Immature natural killer cell (primary cell): ENCODE results near the gene RNF151. TPM values are rescaled to one million over a fixed set of nuclear protein-coding genes. Genes with fewer than 3 reads are reported as not detected.

Experiments used
- DNase-seq, 3 donors: peaks; one replicate each; pipeline ENCODE4 v3.0.0; 2022; ENCODE audit warnings: mixed read lengths in 1 of 3
- H3K27ac Mint-ChIP-seq, 6 donors: one replicate each; pipeline ENCODE4 v1.8.0; 2020; ENCODE audit warnings: mixed read lengths in 6 of 6, mild to moderate bottlenecking in 5 of 6, inconsistent platforms in 4 of 6, moderate library complexity in 3 of 6
- H3K27me3 Mint-ChIP-seq, 3 donors: one replicate each; pipeline ENCODE4 v1.8.0; 2020 to 2021; ENCODE audit warnings: low read depth in 3 of 3, mild to moderate bottlenecking in 3 of 3, mixed read lengths in 3 of 3, moderate library complexity in 3 of 3, inconsistent platforms in 1 of 3
- H3K36me3 Mint-ChIP-seq, 3 donors: one replicate each; pipeline ENCODE4 v1.8.0; 2020; ENCODE audit warnings: mixed read lengths in 3 of 3, inconsistent platforms in 2 of 3, mild to moderate bottlenecking in 2 of 3
- H3K4me1 Mint-ChIP-seq, 2 donors: one replicate each; pipeline ENCODE4 v1.8.0; 2020; ENCODE audit warnings: inconsistent platforms in 2 of 2, mild to moderate bottlenecking in 2 of 2, mixed read lengths in 2 of 2, moderate library complexity in 1 of 2
- H3K4me3 Mint-ChIP-seq, 5 donors: one replicate each; pipeline ENCODE4 v1.8.0; 2020; ENCODE audit warnings: mild to moderate bottlenecking in 5 of 5, mixed read lengths in 5 of 5, inconsistent platforms in 3 of 5, moderate library complexity in 3 of 5
- H3K9me3 Mint-ChIP-seq, 6 donors: one replicate each; pipeline ENCODE4 v1.8.0; 2020; ENCODE audit warnings: mild to moderate bottlenecking in 6 of 6, mixed read lengths in 6 of 6, inconsistent platforms in 4 of 6, moderate library complexity in 3 of 6
- polyA plus RNA-seq, 3 donors: library from polyadenylated mRNA; unstranded; fragments of 300-500 nt; fragmentation: Illumina TruSeq; gene quantifications; one replicate each; pipeline ENCODE4 v1.2.3, GENCODE V29; 2021

The RNF151 gene
- polyA plus RNA-seq, 3 donors from 2014 or later: not detected

- Mint-ChIP-seq H3K9me3 (no peaks in the 10 kb centered on the region), H3K4me3 (peak within 1 kb of the TSS in 4 of 5 donors; percentile 21 to 76 (median 40)), H3K27me3 (peaks cover 8 to 22% (median 9%) of the 10 kb centered on the region in 3 donors), H3K36me3 (peaks cover 0 to 3% (median 0%) of the 10 kb centered on the region in 3 donors), H3K4me1 (peaks cover 10% of the 10 kb centered on the region in 2 donors), H3K27ac (peak within 1 kb of the TSS in 1 of 6 donors; percentile 37)
- no peak for DNase-seq
Observed at GRCh38 chr16:1981398-1981836, 14.8 kb downstream of the RNF151 start, which contains the start of gene NOXO1. Gene NOXO1 (minus strand): TSS chr16:1981469. CDS start chr16:1981179, 290 bp downstream.

GRCh38 chr16:1982013-1982433 lies 15.4 kb downstream of the RNF151 start:
- Mint-ChIP-seq H3K4me1 (peaks cover 10% of the 10 kb centered on the region in 2 donors), H3K27ac (no peak overlapping the region), H3K36me3 (peaks cover 0 to 3% (median 0%) of the 10 kb centered on the region in 3 donors), H3K9me3 (no peaks in the 10 kb centered on the region), H3K27me3 (peaks cover 8 to 22% (median 9%) of the 10 kb centered on the region in 3 donors), H3K4me3 (peak overlapping the region in 2 of 5 donors; percentile 26 to 55)
- DNase-seq: no peak

- peaks cover 7 to 22% (median 8%) of the 10 kb centered on the region in 3 donors for H3K27me3 Mint-ChIP-seq
- DNase-seq: no peak
- H3K4me1 Mint-ChIP-seq: peaks cover 10% of the 10 kb centered on the region in 2 donors
- H3K9me3 Mint-ChIP-seq: no peaks in the 10 kb centered on the region
- H3K27ac Mint-ChIP-seq: peak overlapping the region in 3 of 6 donors; percentile 13 to 62 (median 45)
- peak overlapping the region; percentile 71 to 86 (median 77) for H3K4me3 Mint-ChIP-seq
- no peaks in the 10 kb centered on the region for H3K36me3 Mint-ChIP-seq
Observed at GRCh38 chr16:1982991-1983543, 16.4 kb downstream of the RNF151 start.

GRCh38 chr16:1983544-1984346 lies 17.1 kb downstream of the RNF151 start, which contains the start of gene GFER:
Gene GFER (plus strand): TSS chr16:1984193. CDS start chr16:1984219, 26 bp downstream.
- Mint-ChIP-seq H3K4me1 (peaks cover 14% of the 10 kb centered on the region in 2 donors), H3K9me3 (no peaks in the 10 kb centered on the region), H3K27me3 (peaks cover 10 to 22% (median 12%) of the 10 kb centered on the region in 3 donors), H3K36me3 (no peaks in the 10 kb centered on the region), H3K4me3 (peak within 1 kb of the TSS; percentile 71 to 86 (median 77)), H3K27ac (peak within 1 kb of the TSS in 5 of 6 donors; percentile 45 to 82 (median 64))
- DNase-seq: peak; percentile 83 to 84 (median 84)

- Mint-ChIP-seq H3K27ac (peak overlapping the region in 4 of 6 donors; percentile 28 to 66 (median 55)), H3K27me3 (peaks cover 13 to 23% (median 14%) of the 10 kb centered on the region in 3 donors), H3K4me3 (peak overlapping the region; percentile 66 to 78 (median 73)), H3K9me3 (no peaks in the 10 kb centered on the region), H3K36me3 (no peaks in the 10 kb centered on the region), H3K4me1 (peaks cover 17% of the 10 kb centered on the region in 2 donors)
- no peak for DNase-seq
Observed at GRCh38 chr16:1984347-1985225, 17.9 kb downstream of the RNF151 start.

- DNase-seq: no peak
- no peaks in the 10 kb centered on the region for H3K36me3 Mint-ChIP-seq
Observed at GRCh38 chr16:1985466-1986150, 19.0 kb downstream of the RNF151 start.

GRCh38 chr16:1987198-1987597 lies 20.5 kb downstream of the RNF151 start:
- Mint-ChIP-seq H3K4me3 (peak overlapping the region in 1 of 5 donors; percentile 30), H3K9me3 (no peaks in the 10 kb centered on the region), H3K36me3 (no peaks in the 10 kb centered on the region), H3K4me1 (peaks cover 27 to 31% of the 10 kb centered on the region in 2 donors), H3K27me3 (peaks cover 17 to 29% (median 21%) of the 10 kb centered on the region in 3 donors), H3K27ac (no peak overlapping the region)
- DNase-seq: no peak

More at GRCh38 chr16:1985466-1986150, 19.0 kb downstream of the RNF151 start:
- H3K9me3 Mint-ChIP-seq: no peaks in the 10 kb centered on the region
- peaks cover 17 to 21% of the 10 kb centered on the region in 2 donors for H3K4me1 Mint-ChIP-seq
- no peak overlapping the region for H3K27ac Mint-ChIP-seq
- peak overlapping the region; percentile 66 to 78 (median 73) for H3K4me3 Mint-ChIP-seq
- H3K27me3 Mint-ChIP-seq: peaks cover 13 to 21% (median 13%) of the 10 kb centered on the region in 3 donors

- no peaks in the 10 kb centered on the region for H3K9me3 Mint-ChIP-seq
- DNase-seq: peak in 1 of 3 donors; percentile 35
- H3K27me3 Mint-ChIP-seq: peaks cover 12 to 22% (median 18%) of the 10 kb centered on the region in 3 donors
- peak within 1 kb of the TSS; percentile 17 to 93 (median 88) for H3K27ac Mint-ChIP-seq
- peaks cover 31 to 32% of the 10 kb centered on the region in 2 donors for H3K4me1 Mint-ChIP-seq
- H3K4me3 Mint-ChIP-seq: peak within 1 kb of the TSS; percentile 79 to 85 (median 80)
- H3K36me3 Mint-ChIP-seq: no peaks in the 10 kb centered on the region
Observed at GRCh38 chr16:1989209-1990100, 22.8 kb downstream of the RNF151 start, which contains the start of gene SYNGR3. Gene SYNGR3 (plus strand): TSS chr16:1989970. CDS start chr16:1990103, 133 bp downstream.

GRCh38 chr16:1990101-1990350 lies 23.4 kb downstream of the RNF151 start:
- Mint-ChIP-seq H3K27me3 (peaks cover 12 to 21% (median 18%) of the 10 kb centered on the region in 3 donors), H3K36me3 (no peaks in the 10 kb centered on the region), H3K27ac (no peak overlapping the region), H3K4me3 (no peak overlapping the region), H3K4me1 (peaks cover 26% of the 10 kb centered on the region in 2 donors), H3K9me3 (no peaks in the 10 kb centered on the region)
- DNase-seq: no peak

- no peaks in the 10 kb centered on the region for H3K9me3 Mint-ChIP-seq
- H3K27me3 Mint-ChIP-seq: peaks cover 12 to 19% (median 18%) of the 10 kb centered on the region in 3 donors
- peak; percentile 44 to 53 (median 51) for DNase-seq
- H3K4me1 Mint-ChIP-seq: peaks cover 23 to 24% of the 10 kb centered on the region in 2 donors
- H3K27ac Mint-ChIP-seq: peak overlapping the region; percentile 73 to 93 (median 90)
- H3K4me3 Mint-ChIP-seq: peak overlapping the region; percentile 79 to 85 (median 80)
- no peaks in the 10 kb centered on the region for H3K36me3 Mint-ChIP-seq
Observed at GRCh38 chr16:1990351-1991134, 23.9 kb downstream of the RNF151 start.

GRCh38 chr16:1991135-1991551 lies 24.5 kb downstream of the RNF151 start:
- H3K27ac Mint-ChIP-seq: peak overlapping the region; percentile 73 to 93 (median 90)
- H3K4me3 Mint-ChIP-seq: peak overlapping the region; percentile 79 to 85 (median 80)
- H3K27me3 Mint-ChIP-seq: peaks cover 12 to 19% (median 18%) of the 10 kb centered on the region in 3 donors
- no peaks in the 10 kb centered on the region for H3K9me3 Mint-ChIP-seq
- H3K4me1 Mint-ChIP-seq: peaks cover 24 to 25% of the 10 kb centered on the region in 2 donors
- peak; percentile 73 to 77 (median 76) for DNase-seq
- H3K36me3 Mint-ChIP-seq: no peaks in the 10 kb centered on the region
